Urinary bladder (tissue), 4 donors: ENCODE results near the gene CISD1. TPM values are rescaled to one million over a fixed set of nuclear protein-coding genes. Genes with fewer than 3 reads are reported as not detected.
"Not testable (repeated sequence)": the region's sequence is repeated elsewhere in the genome, so short reads cannot be mapped to it uniquely, and the experiment has no call there.

Experiments
- DNase-seq: peaks from one replicate; pipeline ENCODE4 v3.0.0-alpha.2; 2015; ENCODE audit errors: extremely low spot score
- H3K27ac ChIP-seq: one replicate; pipeline ENCODE4 v1.5.1; 2013; ENCODE audit warnings: low read depth, mild to moderate bottlenecking, moderate library complexity
- H3K36me3 ChIP-seq: one replicate; pipeline ENCODE4 v1.6.1; 2013; ENCODE audit warnings: mild to moderate bottlenecking, moderate library complexity; ENCODE audit not compliant: insufficient read depth
- H3K4me1 ChIP-seq: one replicate; pipeline ENCODE4 v1.6.1; 2013; ENCODE audit warnings: mild to moderate bottlenecking, moderate library complexity; ENCODE audit not compliant: insufficient read depth
- H3K4me3 ChIP-seq: one replicate; pipeline ENCODE4 v1.5.1; 2013; ENCODE audit warnings: low read depth, low read length
- WGBS: extraction: QIAGEN DNeasy Blood & Tissue Kit; methylation state at CpG from one replicate; pipeline ENCODE4 v1.1.7; 2013; 5-methylcytosine and 5-hydroxymethylcytosine counted together
- polyA plus RNA-seq: library from polyadenylated mRNA; stranded (reverse); fragments of 200-250 nt; gene quantifications from one replicate; pipeline ENCODE4 v1.2.3, GENCODE V29; 2013
- total RNA-seq: library from RNA; depleted of rRNA; stranded (reverse); fragments of >200 nt; gene quantifications from one replicate; pipeline ENCODE4 v1.2.3, GENCODE V29; 2014
- donor health status: healthy with polysubstance abuse.
- donor health status: healthy.

Gene CISD1
- total and polyA plus RNA-seq, 2 donors: 22.9 to 44.3 TPM

DNA sequence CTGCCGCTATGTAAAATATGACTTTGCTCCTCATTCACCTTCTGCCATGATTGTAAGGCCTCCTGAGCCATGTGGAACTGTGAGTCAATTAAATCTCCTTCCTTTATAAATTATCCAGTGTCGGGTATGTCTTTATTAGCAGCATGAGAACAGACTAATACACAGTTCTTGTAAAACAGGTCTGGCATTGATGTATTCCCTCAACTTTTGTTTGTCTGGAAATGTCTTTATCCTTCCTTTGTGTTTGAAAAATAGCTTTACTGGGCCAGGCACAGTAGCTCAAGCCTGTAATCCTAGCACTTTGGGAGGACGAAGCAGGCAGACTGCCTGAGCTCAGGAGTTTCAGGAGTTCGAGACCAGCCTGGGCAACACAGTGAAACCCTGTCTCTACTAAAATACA, 15.8 kb upstream of the CISD1 start:
- no peak overlapping the region for H3K4me3 ChIP-seq
- no peaks in the 10 kb centered on the region for H3K4me1 ChIP-seq
- H3K36me3 ChIP-seq: no peaks in the 10 kb centered on the region
- WGBS: 95% methylated on average over 4 of the region's 4 CpGs
- DNase-seq: no peak
- no peak overlapping the region for H3K27ac ChIP-seq

DNA sequence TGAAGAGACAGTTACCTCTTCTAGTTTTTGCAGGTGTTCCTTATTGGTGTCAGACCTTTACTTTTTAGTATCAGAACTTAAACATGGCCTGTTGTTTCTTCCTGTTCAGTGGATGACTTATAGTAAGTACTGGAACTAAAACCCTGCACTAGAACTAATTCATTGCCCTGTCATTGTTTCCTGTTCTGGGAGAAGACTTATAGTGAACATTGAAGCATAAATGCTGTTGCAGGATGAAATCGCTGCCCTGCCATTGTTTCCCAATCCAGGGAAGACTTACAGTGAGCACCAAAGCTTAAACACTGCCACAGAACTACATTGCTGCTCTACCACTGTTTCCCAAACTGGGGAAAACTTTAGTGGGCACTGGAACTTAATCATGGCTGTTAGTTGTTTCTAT, 14.3 kb upstream of the CISD1 start:
- no peaks in the 10 kb centered on the region for H3K36me3 ChIP-seq
- no peak overlapping the region for H3K4me3 ChIP-seq
- no peaks in the 10 kb centered on the region for H3K4me1 ChIP-seq
- WGBS: 98% methylated on average over 1 of the region's 1 CpG
- no peak overlapping the region for H3K27ac ChIP-seq
- DNase-seq: no peak

DNA sequence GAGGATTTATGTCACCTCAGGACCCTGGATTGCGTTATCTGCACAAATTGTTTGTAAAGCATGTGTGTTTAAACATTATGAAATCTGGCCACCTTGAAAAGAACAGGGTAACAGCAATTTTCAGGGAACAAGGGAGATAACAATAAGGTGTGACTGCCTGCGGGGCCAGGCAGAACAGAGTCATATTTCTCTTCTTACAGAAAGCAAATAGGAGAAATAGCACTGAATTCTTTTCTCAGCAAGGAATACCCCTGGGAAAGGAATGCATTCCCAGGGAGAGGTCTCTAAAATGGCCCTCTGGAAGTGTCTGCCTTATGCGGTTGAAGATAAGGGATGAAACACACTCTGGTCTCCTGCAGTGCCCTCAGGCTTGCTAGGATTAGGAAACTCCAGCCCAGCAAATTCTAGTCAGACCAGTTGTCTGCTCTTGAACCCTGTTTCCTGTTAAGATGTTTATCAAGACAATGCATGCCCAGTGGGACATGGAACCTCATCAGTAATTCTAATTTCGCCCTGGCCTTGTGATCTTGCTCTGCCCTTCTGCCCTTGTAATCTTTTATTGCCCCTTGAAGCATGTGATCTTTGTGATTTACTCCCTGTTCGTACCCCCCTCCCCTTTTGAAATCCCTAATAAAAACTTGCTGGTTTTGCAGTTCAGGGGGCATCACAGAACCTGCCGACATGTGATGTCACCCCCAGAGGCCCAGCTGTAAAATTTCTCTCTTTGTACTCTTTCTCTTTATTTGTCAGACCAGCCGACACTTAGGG, 12.8 kb upstream of the CISD1 start:
- H3K4me1 ChIP-seq, H3K36me3 ChIP-seq, H3K27ac ChIP-seq, DNase-seq, H3K4me3 ChIP-seq: not testable (repeated sequence)
- 86% methylated on average over 7 of the region's 7 CpGs for WGBS

DNA sequence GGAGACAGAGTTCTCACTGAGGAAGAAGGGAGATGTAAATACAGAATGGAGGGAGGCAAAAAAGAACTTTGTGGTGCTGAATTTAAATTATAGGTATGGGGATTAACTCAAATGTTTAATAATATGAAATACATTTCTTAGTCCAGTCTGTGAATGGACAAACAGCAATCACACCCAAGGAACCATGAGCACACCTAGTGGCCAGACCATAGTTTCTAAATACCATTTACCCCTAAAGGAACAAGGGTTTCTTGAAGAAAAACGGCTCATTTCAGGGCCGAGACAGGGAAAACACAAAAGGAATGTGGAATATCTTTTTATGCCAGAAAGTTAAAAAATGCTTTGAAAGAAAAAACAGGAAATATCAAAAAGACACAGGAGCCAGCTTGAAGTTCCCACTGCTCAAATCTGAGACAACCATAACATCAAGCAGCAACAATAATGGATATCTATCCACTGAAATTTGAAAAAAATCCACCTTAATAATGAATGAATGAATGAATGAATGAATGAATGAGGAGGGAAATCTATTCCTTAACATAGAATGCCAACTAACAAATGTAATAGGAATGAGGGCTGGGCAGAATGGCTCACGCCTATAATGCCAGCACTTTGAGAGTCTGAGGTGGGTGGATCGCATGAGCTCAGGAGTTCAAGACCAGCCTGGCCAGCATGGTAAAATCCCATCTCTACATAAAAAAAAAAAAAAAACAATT, 9.8 kb upstream of the CISD1 start:
- Histone ChIP-seq H3K36me3 (no peaks in the 10 kb centered on the region), H3K27ac (no peak overlapping the region), H3K4me3 (no peak overlapping the region), H3K4me1 (no peaks in the 10 kb centered on the region)
- WGBS: 94% methylated on average over 4 of the region's 4 CpGs
- no peak for DNase-seq

DNA sequence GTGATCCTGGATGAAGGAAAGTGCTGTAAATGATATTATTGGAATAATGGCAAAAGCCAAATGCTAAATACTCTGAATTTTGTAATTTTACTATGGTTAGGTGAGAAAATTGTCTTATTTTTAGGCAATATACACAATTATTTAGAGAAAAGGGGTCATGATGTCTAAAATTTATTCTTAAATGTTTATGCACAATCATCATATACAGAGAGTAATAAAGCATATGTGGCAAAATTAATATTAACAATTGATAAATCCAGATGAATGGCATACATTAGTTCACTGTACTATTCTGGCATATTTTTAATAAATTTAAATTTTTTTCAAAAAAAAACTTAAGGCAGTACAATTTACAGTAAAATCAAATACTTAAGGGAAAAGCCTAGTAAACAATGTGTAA, 8.6 kb upstream of the CISD1 start:
- Histone ChIP-seq H3K4me1 (no peaks in the 10 kb centered on the region), H3K27ac (no peak overlapping the region), H3K36me3 (no peaks in the 10 kb centered on the region), H3K4me3 (no peak overlapping the region)
- DNase-seq: no peak

DNA sequence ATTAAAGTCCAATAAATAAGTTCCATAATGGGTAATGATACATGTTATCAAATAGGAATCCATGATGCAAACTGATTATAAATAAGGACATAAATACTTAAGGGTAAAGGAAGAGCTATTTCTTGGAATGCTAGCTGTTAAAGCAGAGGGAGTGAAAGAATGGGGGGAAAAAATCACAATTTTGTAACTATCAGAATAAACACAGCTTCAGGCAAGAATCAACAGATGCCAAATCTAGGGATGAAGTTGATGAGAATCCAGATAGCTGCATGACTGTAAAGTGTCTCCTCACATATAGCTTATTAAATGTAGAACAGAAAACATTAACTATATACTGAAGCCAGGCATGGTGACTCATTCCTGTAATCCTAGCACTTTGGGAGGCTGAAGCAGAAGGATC, 6.2 kb upstream of the CISD1 start:
- H3K27ac ChIP-seq: no peak overlapping the region
- no peak for DNase-seq
- H3K4me1 ChIP-seq: no peaks in the 10 kb centered on the region

DNA sequence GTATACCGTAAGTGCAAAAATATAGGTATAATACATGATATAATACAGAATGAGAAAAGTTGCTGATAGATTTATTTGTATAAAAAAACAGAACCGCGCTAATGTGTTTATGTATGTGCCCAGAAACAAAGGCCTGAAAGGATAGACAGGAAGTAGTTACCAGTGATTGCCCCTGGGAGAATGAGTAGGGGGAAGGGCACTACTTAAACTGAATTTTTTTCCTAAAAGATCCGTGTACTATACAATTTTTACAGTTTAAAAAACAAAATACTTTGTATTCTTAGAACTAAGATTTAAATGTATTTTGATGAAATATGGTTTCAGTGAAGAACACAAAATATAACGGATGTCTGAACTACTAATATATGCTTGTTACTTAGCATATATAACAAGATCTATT, 4.2 kb upstream of the CISD1 start:
- no peak for DNase-seq
- H3K4me1 ChIP-seq: no peaks in the 10 kb centered on the region
- H3K4me3 ChIP-seq: no peak overlapping the region
- H3K27ac ChIP-seq: no peak overlapping the region
- H3K36me3 ChIP-seq: no peaks in the 10 kb centered on the region
- WGBS: 63% methylated on average over 5 of the region's 5 CpGs

More for the DNA sequence above, 6.2 kb upstream of the CISD1 start:
- Histone ChIP-seq H3K4me3 (no peak overlapping the region), H3K36me3 (no peaks in the 10 kb centered on the region)

DNA sequence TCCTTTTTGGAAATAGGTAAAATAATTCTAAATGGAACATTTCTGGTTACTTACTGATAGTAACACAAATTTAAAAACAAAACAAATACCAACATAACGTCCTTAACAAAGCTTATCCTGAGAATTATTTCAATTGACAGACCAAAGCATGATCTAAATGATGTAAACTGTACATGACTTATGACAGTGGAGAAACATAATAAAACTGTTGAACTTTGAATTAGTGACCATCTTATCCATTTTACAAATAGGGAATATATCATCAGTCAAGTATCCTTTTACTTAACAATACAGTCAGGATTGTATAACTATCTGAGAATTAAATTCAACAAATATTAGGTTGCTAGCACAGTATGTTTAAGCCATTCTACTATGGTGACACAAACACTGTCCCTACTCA, 3.7 kb upstream of the CISD1 start:
- 46% methylated on average over 1 of the region's 1 CpG for WGBS
- Histone ChIP-seq H3K4me3 (no peak overlapping the region), H3K36me3 (no peaks in the 10 kb centered on the region), H3K27ac (no peak overlapping the region), H3K4me1 (no peaks in the 10 kb centered on the region)
- no peak for DNase-seq

DNA sequence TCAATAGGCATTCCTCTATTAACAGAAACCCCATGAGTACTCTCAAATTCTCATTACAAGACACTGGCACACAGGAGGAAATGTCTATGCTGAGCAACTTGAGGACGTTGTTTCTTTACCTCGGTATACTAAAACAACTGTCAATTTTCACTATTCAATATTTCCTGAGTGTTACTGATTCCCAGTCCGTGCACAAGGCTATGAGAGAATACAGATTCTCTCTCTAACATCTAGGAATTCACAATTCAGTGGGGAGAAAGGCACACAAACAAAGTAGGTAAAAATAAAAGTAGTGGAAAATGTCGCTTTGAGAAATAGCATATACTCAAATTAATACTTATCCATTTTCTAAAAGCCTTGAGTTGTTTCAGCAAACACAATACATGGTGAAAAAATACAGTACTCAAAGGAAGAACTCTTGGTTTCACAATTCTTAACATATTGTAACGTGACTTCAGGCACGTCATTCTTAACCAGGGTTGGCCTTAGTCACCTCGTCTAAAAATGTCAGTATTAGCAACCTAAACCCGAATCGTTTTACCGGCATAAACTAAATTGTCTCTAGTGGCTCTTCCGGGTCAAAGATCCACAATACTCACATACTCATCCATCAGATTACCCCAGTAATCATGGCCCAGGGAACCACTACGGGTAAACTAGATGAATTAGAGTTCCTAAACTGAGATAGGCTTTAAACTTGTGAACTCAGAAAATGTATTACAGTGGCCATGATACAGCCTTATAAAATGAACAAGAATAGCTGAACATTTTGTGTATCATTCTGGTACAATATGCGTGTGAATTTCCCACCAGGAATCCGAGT, 2.7 kb upstream of the CISD1 start:
- Histone ChIP-seq H3K4me3 (peak overlapping the region; percentile 80), H3K27ac (peak overlapping the region; percentile 90), H3K36me3 (no peaks in the 10 kb centered on the region), H3K4me1 (no peaks in the 10 kb centered on the region)
- no peak for DNase-seq
- WGBS: 10% methylated on average over 14 of the region's 14 CpGs

DNA sequence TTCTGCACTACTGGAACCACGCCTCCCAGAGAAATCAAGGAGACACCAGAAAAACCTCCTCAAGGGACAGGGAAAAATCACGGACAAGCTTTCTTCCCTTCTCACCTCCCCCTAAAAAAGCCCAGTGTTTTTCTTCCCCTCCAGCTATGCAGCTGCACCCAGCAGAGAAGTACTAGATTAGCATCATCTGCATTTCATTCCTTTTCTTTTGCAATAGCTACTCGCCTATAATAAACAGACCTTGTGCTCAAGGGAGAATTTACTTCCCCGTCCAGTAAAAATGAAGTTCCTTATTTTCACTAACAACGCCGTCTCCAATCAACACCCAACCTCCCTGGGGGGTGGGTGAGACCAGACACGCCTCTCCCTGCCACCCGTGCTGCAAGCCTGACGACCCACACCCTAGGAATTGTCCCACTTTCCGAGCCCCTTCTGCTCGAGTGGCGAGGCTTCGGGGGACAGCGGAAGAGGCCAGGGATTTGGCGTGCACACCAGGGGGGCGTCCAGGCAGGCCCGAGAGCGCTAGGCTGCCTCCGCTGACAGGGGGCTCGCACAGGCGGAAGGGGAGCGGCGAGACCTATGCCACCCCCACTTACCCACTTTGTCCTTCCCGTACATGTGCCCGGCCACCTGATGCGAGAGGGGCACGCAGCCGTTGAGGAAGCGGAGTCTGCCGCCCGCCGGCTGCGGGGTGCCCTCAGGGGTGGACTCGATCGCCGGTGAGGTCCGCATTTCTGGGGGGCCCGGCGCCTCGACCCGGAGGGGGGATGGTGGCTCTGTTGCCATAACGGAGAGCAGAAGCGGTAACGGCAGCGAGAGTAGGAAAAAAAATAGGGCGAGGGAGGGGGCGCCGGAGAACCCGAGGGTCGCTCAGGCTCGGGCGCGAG, 1.9 kb upstream of the CISD1 start:
- peak overlapping the region; percentile 80 for H3K4me3 ChIP-seq
- WGBS: under 1% methylated on average over 53 of the region's 53 CpGs
- H3K4me1 ChIP-seq: no peaks in the 10 kb centered on the region
- peak; percentile 31 for DNase-seq
- H3K27ac ChIP-seq: peak overlapping the region; percentile 97
- H3K36me3 ChIP-seq: no peaks in the 10 kb centered on the region

DNA sequence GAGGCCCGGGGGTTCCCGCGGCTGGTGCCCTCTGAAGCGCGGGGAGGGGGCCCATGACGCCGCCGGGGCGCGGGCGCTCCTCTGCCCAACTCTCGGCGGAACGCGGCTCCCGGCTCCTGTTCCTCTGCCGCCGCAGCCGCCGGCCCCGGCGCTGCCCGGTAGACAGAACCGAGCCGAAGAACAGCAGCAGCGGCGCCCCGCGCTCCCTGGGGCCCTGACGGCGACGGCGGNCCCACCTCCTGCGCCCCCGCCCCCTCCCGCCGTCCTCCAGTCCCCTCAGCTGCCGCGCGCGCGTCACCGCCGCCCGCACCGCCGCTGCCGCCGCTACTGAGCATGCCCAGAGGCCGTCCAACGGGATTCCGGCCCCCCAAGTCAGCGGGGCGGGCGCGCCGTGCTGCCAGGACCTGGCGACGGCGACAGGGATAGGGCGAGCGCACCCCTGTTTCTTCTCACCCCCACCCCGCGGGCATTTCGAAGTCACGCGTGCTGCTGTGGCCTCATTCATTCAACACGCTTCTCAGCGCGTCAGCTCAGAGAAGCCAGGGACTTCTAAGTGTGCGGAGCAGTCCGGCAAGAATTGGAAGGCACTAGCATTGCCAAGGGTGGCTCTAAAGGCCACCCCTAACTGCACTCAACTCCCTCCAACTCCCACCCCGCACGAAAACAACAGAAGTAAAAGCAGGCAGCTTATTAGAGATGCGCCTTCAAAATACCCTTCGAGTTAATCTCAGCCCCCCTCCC, 1.1 kb upstream of the CISD1 start, which contains the start of gene IPMK:
Gene IPMK (minus strand): TSS at position 182 of the 741 bp plus-strand sequence. CDS start 283 bp downstream, outside the sequence.
- Histone ChIP-seq H3K36me3 (no peaks in the 10 kb centered on the region), H3K4me3 (peak within 1 kb of the TSS; percentile 80), H3K4me1 (no peaks in the 10 kb centered on the region), H3K27ac (peak within 1 kb of the TSS; percentile 97)
- under 1% methylated on average over 76 of the region's 76 CpGs for WGBS
- peak; percentile 62 for DNase-seq

DNA sequence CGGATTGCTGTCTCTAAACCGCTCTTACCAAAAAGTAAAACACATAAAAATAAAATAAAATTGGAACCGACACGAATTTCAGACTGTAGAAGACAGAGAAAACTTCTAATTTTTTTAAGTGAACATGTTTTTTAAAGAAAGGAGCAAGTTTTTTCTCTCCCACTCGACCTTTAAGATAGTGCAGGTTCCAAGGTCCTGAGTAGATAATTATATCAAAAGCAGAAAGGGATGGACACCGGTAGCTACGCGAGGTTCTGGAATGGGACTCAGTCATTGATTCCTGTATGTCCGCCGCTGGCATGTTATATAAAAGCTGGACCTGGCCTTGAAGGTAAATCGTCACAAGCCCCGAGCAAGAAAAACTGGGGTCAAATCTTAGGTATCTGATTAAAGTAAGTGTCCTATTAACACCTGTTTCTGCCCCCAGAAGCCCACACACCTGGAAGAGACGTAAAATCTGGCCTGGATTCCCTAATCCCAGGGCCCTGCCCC, 462 bp upstream of the CISD1 start:
- peaks cover 1% of the 10 kb centered on the region for H3K4me1 ChIP-seq
- WGBS: under 1% methylated on average over 13 of the region's 13 CpGs
- DNase-seq: peak; percentile 36

More for the DNA sequence above, 462 bp upstream of the CISD1 start:
- peak overlapping the region; percentile 80 for H3K4me3 ChIP-seq
- H3K27ac ChIP-seq: peak overlapping the region; percentile 97
- no peaks in the 10 kb centered on the region for H3K36me3 ChIP-seq
